GM23338 (cell line): ENCODE measurements around the gene F7. TPM values are rescaled to one million over a fixed set of nuclear protein-coding genes. Genes with fewer than 3 reads are reported as not detected.
A peak's percentile ranks its signal among the peaks of the same experiment; 100 is the strongest.
"Not testable (repeated sequence)": the region's sequence is repeated elsewhere in the genome, so short reads cannot be mapped to it uniquely, and the experiment has no call there.

Experiments
- ATAC-seq: fragments of 200-7000 bp; cut with Tn5 transposase; 3 replicates; pipeline ENCODE4 v1.9.1; 2020
- DNase-seq: peaks from one replicate; pipeline ENCODE4 v3.0.0-alpha.2; 2015; ENCODE audit warnings: low spot score
- H2AFZ ChIP-seq: fragments of 200-600 bp; sonication (generic); 2 replicates; pipeline ENCODE4 v1.8.0; 2016; ENCODE audit warnings: antibody characterized with exemption, mild to moderate bottlenecking, moderate library complexity
- H3F3A ChIP-seq: fragments of 200-600 bp; sonication (generic); replicated peaks from 2 replicates; pipeline ENCODE4 v1.8.0; 2017; ENCODE audit warnings: antibody characterized with exemption, mixed run types, low read depth
- H3K27ac ChIP-seq: fragments of 200-600 bp; sonication (generic); 2 replicates; pipeline ENCODE4 v1.6.1; 2016; ENCODE audit warnings: low read depth
- H3K27me3 ChIP-seq: fragments of 200-600 bp; sonication (generic); 2 replicates; pipeline ENCODE4 v1.8.0; 2016; ENCODE audit warnings: mild to moderate bottlenecking, mixed run types, moderate library complexity; ENCODE audit not compliant: insufficient read depth
- H3K36me3 ChIP-seq: fragments of 200-600 bp; sonication (generic); 2 replicates; pipeline ENCODE4 v1.8.0; 2016; ENCODE audit warnings: mild to moderate bottlenecking; ENCODE audit not compliant: insufficient read depth
- H3K4me1 ChIP-seq: fragments of 200-600 bp; sonication (generic); 2 replicates; pipeline ENCODE4 v1.8.0; 2016; ENCODE audit warnings: mild to moderate bottlenecking, moderate library complexity; ENCODE audit not compliant: insufficient read depth
- H3K4me2 ChIP-seq: fragments of 200-600 bp; sonication (generic); 2 replicates; pipeline ENCODE4 v1.7.1; 2017; ENCODE audit warnings: mixed run types
- H3K4me3 ChIP-seq: fragments of 200-600 bp; sonication (generic); 2 replicates; pipeline ENCODE4 v1.6.1; 2016; ENCODE audit warnings: mixed run types
- H3K79me2 ChIP-seq: fragments of 200-600 bp; sonication (generic); replicated peaks from 2 replicates; pipeline ENCODE4 v1.8.0; 2017; ENCODE audit warnings: mild to moderate bottlenecking; ENCODE audit not compliant: insufficient read depth
- H3K9me2 ChIP-seq: fragments of 200-600 bp; sonication (generic); 2 replicates; pipeline ENCODE4 v1.8.0; 2017; ENCODE audit not compliant: insufficient read depth
- H4K20me1 ChIP-seq: fragments of 200-600 bp; sonication (generic); replicated peaks from 2 replicates; pipeline ENCODE4 v1.8.0; 2017; ENCODE audit warnings: mild to moderate bottlenecking; ENCODE audit not compliant: insufficient read depth
- H3K27ac Mint-ChIP-seq: 2 replicates; pipeline ENCODE4 v1.8.0; 2020; ENCODE audit warnings: inconsistent platforms, mild to moderate bottlenecking, moderate library complexity, mixed read lengths
- H3K27me3 Mint-ChIP-seq: 3 replicates; pipeline ENCODE4 v1.8.0; 2022; ENCODE audit warnings: low read depth, mild to moderate bottlenecking, moderate library complexity, mixed read lengths, inconsistent platforms; ENCODE audit not compliant: insufficient read depth, poor library complexity
- H3K36me3 Mint-ChIP-seq: 3 replicates; pipeline ENCODE4 v1.8.0; 2021; ENCODE audit warnings: low read depth, mild to moderate bottlenecking, inconsistent platforms, moderate library complexity, mixed read lengths
- H3K4me1 Mint-ChIP-seq: 3 replicates; pipeline ENCODE4 v1.8.0; 2020; ENCODE audit warnings: mild to moderate bottlenecking, inconsistent platforms, mixed read lengths
- H3K4me3 Mint-ChIP-seq: 3 replicates; pipeline ENCODE4 v1.8.0; 2021; ENCODE audit warnings: moderate library complexity, mild to moderate bottlenecking, inconsistent platforms, mixed read lengths
- H3K9me3 Mint-ChIP-seq: 3 replicates; pipeline ENCODE4 v1.8.0; 2020; ENCODE audit warnings: moderate library complexity, mild to moderate bottlenecking, inconsistent platforms, mixed read lengths
- CREB1 ChIP-seq: fragments of 250-450 bp; sonication (Bioruptor Pico); IDR thresholded peaks from 2 replicates; pipeline ENCODE4 v1.5.0; 2020; ENCODE audit warnings: low read depth, mild to moderate bottlenecking, moderate library complexity
- EZH2 ChIP-seq: fragments of 200-600 bp; sonication (generic); IDR thresholded peaks from one replicate; pipeline ENCODE4 v1.8.0; 2017; ENCODE audit warnings: antibody characterized with exemption, mild to moderate bottlenecking, low read depth; ENCODE audit not compliant: unreplicated experiment
- EZH2phosphoT487 ChIP-seq: fragments of 200-600 bp; sonication (generic); IDR thresholded peaks from one replicate; pipeline ENCODE4 v1.8.1; 2018; ENCODE audit warnings: antibody characterized with exemption; ENCODE audit not compliant: unreplicated experiment
- JUNB ChIP-seq: IDR thresholded peaks from one replicate; pipeline ENCODE4 v1.6.1; 2016; ENCODE audit warnings: antibody characterized with exemption; ENCODE audit not compliant: unreplicated experiment
- NANOG ChIP-seq: IDR thresholded peaks from 2 replicates; pipeline ENCODE4 v1.6.1; 2016; ENCODE audit warnings: antibody characterized with exemption, borderline replicate concordance
- POLR2AphosphoS5 ChIP-seq: IDR thresholded peaks from 2 replicates; pipeline ENCODE4 v1.6.1; 2016; ENCODE audit warnings: antibody characterized with exemption, low read depth
- STAT1 ChIP-seq: IDR thresholded peaks from one replicate; pipeline ENCODE4 v1.6.1; 2016; ENCODE audit warnings: antibody characterized with exemption; ENCODE audit not compliant: unreplicated experiment
- polyA plus RNA-seq: library from polyadenylated mRNA; unstranded; fragments of >200 nt; fragmentation: Nextera tagmentation; extraction: Ambion mirVana; gene quantifications from 2 replicates; pipeline ENCODE4 v1.2.1, GENCODE V29; 2016
- total RNA-seq: library from RNA; depleted of rRNA; stranded (reverse); fragments of >200 nt; shearing (Covaris generic); gene quantifications from 2 replicates; pipeline ENCODE4 v1.2.3, GENCODE V29; 2014
- TF ChIP-seq, protein P1 (sequence below): IDR thresholded peaks from one replicate; pipeline ENCODE4 v1.6.1; 2018; ENCODE audit warnings: antibody characterized with exemption; ENCODE audit not compliant: unreplicated experiment
- TF ChIP-seq, protein P2 (sequence below): IDR thresholded peaks from 2 replicates; pipeline ENCODE4 v1.6.1; 2016; ENCODE audit warnings: antibody characterized with exemption

The F7 gene
- total and polyA plus RNA-seq, 2 experiments from 2014 or later: 0.16 to 0.24 TPM

DNA sequence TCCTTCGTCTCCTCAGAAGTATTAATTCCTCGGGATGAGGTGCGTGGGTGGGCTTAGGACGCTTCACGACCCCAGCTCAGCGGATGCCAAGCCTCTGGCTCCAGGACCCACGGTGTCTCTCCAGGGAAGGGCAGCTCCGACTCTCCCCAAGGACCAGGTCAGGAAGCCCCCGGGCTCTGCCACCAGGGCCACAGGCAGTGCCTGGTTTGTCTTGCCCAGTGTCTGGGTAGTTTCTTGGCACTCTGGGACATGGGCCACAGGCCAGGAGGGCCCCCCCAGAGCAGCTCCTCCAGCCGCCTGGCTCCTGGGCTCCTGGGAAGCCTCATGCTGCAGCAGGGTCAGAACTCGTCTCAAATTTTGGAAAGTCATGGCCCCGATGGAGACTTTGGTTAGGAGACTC is 55.4 kb downstream of the F7 start (continued):
- TF ChIP-seq, protein P1, sequence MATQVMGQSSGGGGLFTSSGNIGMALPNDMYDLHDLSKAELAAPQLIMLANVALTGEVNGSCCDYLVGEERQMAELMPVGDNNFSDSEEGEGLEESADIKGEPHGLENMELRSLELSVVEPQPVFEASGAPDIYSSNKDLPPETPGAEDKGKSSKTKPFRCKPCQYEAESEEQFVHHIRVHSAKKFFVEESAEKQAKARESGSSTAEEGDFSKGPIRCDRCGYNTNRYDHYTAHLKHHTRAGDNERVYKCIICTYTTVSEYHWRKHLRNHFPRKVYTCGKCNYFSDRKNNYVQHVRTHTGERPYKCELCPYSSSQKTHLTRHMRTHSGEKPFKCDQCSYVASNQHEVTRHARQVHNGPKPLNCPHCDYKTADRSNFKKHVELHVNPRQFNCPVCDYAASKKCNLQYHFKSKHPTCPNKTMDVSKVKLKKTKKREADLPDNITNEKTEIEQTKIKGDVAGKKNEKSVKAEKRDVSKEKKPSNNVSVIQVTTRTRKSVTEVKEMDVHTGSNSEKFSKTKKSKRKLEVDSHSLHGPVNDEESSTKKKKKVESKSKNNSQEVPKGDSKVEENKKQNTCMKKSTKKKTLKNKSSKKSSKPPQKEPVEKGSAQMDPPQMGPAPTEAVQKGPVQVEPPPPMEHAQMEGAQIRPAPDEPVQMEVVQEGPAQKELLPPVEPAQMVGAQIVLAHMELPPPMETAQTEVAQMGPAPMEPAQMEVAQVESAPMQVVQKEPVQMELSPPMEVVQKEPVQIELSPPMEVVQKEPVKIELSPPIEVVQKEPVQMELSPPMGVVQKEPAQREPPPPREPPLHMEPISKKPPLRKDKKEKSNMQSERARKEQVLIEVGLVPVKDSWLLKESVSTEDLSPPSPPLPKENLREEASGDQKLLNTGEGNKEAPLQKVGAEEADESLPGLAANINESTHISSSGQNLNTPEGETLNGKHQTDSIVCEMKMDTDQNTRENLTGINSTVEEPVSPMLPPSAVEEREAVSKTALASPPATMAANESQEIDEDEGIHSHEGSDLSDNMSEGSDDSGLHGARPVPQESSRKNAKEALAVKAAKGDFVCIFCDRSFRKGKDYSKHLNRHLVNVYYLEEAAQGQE: no peak
- TF ChIP-seq EZH2phosphoT487 (no peak), NANOG (no peak), EZH2 (no peak), CREB1 (no peak), JUNB (no peak), STAT1 (no peak), POLR2AphosphoS5 (no peak)
- TF ChIP-seq, protein P2, sequence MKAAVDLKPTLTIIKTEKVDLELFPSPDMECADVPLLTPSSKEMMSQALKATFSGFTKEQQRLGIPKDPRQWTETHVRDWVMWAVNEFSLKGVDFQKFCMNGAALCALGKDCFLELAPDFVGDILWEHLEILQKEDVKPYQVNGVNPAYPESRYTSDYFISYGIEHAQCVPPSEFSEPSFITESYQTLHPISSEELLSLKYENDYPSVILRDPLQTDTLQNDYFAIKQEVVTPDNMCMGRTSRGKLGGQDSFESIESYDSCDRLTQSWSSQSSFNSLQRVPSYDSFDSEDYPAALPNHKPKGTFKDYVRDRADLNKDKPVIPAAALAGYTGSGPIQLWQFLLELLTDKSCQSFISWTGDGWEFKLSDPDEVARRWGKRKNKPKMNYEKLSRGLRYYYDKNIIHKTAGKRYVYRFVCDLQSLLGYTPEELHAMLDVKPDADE: no peak

DNA sequence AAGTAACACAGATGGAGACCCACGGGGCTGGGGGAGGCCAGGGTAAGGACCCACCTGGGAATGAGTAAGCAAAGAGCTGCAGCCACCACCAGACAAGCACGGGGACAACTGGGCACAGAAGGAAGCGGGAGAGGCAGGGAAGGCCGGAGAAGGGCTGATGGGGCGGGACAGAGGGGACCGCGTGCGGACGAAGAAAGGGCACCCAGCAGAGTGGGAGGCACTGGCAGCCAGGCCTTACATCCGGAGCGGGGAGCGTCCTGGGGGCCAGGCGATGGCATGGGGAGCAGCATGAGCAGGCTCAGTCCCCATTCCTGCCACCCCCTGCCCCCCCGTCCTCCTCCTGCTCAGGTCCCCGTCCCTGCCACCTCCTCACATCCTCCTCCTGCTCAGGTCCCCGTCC is 55.8 kb downstream of the F7 start:
- H3K27ac Mint-ChIP-seq: no peak overlapping the region
- no peak overlapping the region; the same call in 2 of the 3 replicates for H3K4me3 Mint-ChIP-seq
- Histone ChIP-seq H3F3A (no peaks in the 10 kb centered on the region), H3K9me2 (no peaks in the 10 kb centered on the region), H3K27ac (no peak overlapping the region), H3K27me3 (no peaks in the 10 kb centered on the region), H3K4me1 (peaks cover 12% of the 10 kb centered on the region; the same call in 1 of the 2 replicates), H3K79me2 (no peaks in the 10 kb centered on the region), H2AFZ (peak overlapping the region; percentile 72; the same call in 1 of the 2 replicates), H3K36me3 (no peaks in the 10 kb centered on the region), H3K4me2 (no peak overlapping the region), H3K4me3 (no peak overlapping the region), H4K20me1 (no peaks in the 10 kb centered on the region)
- TF ChIP-seq NANOG: no peak
- ATAC-seq (no peak; the same call in 2 of the 3 replicates), DNase-seq (no peak)
- no peaks in the 10 kb centered on the region for H3K9me3 Mint-ChIP-seq
- peaks cover 35% of the 10 kb centered on the region for H3K4me1 Mint-ChIP-seq
- no peaks in the 10 kb centered on the region for H3K36me3 Mint-ChIP-seq
- peaks cover 10% of the 10 kb centered on the region for H3K27me3 Mint-ChIP-seq

DNA sequence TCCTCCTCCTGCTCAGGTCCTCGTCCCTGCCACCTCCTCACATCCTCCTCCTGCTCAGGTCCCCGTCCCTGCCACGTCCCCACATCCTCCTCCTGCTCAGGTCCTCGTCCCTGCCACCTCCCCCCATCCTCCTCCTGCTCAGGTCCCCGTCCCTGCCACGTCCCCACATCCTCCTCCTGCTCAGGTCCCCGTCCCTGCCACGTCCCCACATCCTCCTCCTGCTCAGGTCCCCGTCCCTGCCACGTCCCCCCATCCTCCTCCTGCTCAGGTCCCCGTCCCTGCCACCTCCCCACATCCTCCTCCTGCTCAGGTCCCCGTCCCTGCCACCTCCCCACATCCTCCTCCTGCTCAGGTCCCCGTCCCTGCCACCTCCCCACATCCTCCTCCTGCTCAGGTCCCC is 56.4 kb downstream of the F7 start:
- not testable (repeated sequence) for DNase-seq, H3K27ac Mint-ChIP-seq, H3K4me3 Mint-ChIP-seq, H3K4me2 ChIP-seq, H3K27me3 ChIP-seq, H3K79me2 ChIP-seq, H4K20me1 ChIP-seq, H3K27ac ChIP-seq, H3F3A ChIP-seq, H3K9me2 ChIP-seq, H3K27me3 Mint-ChIP-seq, H3K36me3 Mint-ChIP-seq, H3K36me3 ChIP-seq, H3K9me3 Mint-ChIP-seq, H3K4me3 ChIP-seq, H2AFZ ChIP-seq, ATAC-seq
- peaks cover 35% of the 10 kb centered on the region for H3K4me1 Mint-ChIP-seq
- H3K4me1 ChIP-seq: peaks cover 12% of the 10 kb centered on the region; the same call in 1 of the 2 replicates
